Measurements from ENCODE around the gene SLC27A2. TPM values are rescaled to one million over a fixed set of nuclear protein-coding genes. Genes with fewer than 3 reads are reported as not detected.

Gene SLC27A2
- polyA plus RNA-seq, 1 experiment = 0.11 TPM

- POLR2A ChIA-PET = no interaction called here
- no peaks in the 10 kb centered on the region for H3K9me3 ChIP-seq (ENCODE audit: control insufficient read depth, insufficient read depth, low read length)
- CTCF ChIA-PET = no interaction called here
- peaks cover 2% of the 10 kb centered on the region for H3K27me3 ChIP-seq (ENCODE audit: control insufficient read depth, insufficient read depth, low read length)
- no peak for DNase-seq (ENCODE audit: low read depth, low spot score)
- H3K4me3 ChIP-seq (ENCODE audit: low read depth, low read length) = no peak overlapping the region
- no peak overlapping the region for H3K27ac ChIP-seq (ENCODE audit: low read depth, low read length)
- no peak for TF ChIP-seq CTCF (IDR thresholded peaks at IDR 0.05; ENCODE audit: low read depth, low read length)
These were observed 10.2 kb downstream of the SLC27A2 start for GRCh38 chr15:50192164-50192563.

GRCh38 chr15:50192926-50193620 lies 11.1 kb downstream of the SLC27A2 start:
- POLR2A ChIA-PET = interaction anchor here (0.5 kb wide), 1 partner anchor 47 kb away, joined by 7 read pairs; no protein-coding TSS in a partner anchor
- TF ChIP-seq CTCF (IDR thresholded peaks at IDR 0.05; ENCODE audit: low read depth, low read length) = no peak
- Histone ChIP-seq H3K9me3 (ENCODE audit: control insufficient read depth, insufficient read depth, low read length) (no peaks in the 10 kb centered on the region), H3K27ac (ENCODE audit: low read depth, low read length) (no peak overlapping the region), H3K27me3 (ENCODE audit: control insufficient read depth, insufficient read depth, low read length) (peaks cover 2% of the 10 kb centered on the region), H3K4me3 (ENCODE audit: low read depth, low read length) (no peak overlapping the region)
- CTCF ChIA-PET = no interaction called here
- DNase-seq (ENCODE audit: low read depth, low spot score) = no peak

GRCh38 chr15:50202003-50202402 lies 20.0 kb downstream of the SLC27A2 start:
- POLR2A ChIA-PET = no interaction called here
- Histone ChIP-seq H3K27me3 (ENCODE audit: control insufficient read depth, insufficient read depth, low read length) (no peaks in the 10 kb centered on the region), H3K4me3 (ENCODE audit: low read depth, low read length) (no peak overlapping the region), H3K9me3 (ENCODE audit: control insufficient read depth, insufficient read depth, low read length) (no peaks in the 10 kb centered on the region), H3K27ac (ENCODE audit: low read depth, low read length) (no peak overlapping the region)
- CTCF ChIA-PET = no interaction called here
- TF ChIP-seq CTCF (IDR thresholded peaks at IDR 0.05; ENCODE audit: low read depth, low read length) = no peak
- DNase-seq (ENCODE audit: low read depth, low spot score) = no peak

GRCh38 chr15:50206020-50206419 lies 24.0 kb downstream of the SLC27A2 start:
- ChIA-PET POLR2A (no interaction called here), CTCF (no interaction called here)
- DNase-seq (ENCODE audit: low read depth, low spot score) = no peak
- no peak for TF ChIP-seq CTCF (IDR thresholded peaks at IDR 0.05; ENCODE audit: low read depth, low read length)
- Histone ChIP-seq H3K27ac (ENCODE audit: low read depth, low read length) (no peak overlapping the region), H3K4me3 (ENCODE audit: low read depth, low read length) (no peak overlapping the region), H3K9me3 (ENCODE audit: control insufficient read depth, insufficient read depth, low read length) (no peaks in the 10 kb centered on the region), H3K27me3 (ENCODE audit: control insufficient read depth, insufficient read depth, low read length) (no peaks in the 10 kb centered on the region)

- CTCF ChIA-PET = no interaction called here
- no peak overlapping the region for H3K27ac ChIP-seq (ENCODE audit: low read depth, low read length)
- H3K4me3 ChIP-seq (ENCODE audit: low read depth, low read length) = no peak overlapping the region
- no peaks in the 10 kb centered on the region for H3K9me3 ChIP-seq (ENCODE audit: control insufficient read depth, insufficient read depth, low read length)
- no peak for DNase-seq (ENCODE audit: low read depth, low spot score)
- no peak for TF ChIP-seq CTCF (IDR thresholded peaks at IDR 0.05; ENCODE audit: low read depth, low read length)
- POLR2A ChIA-PET = no interaction called here
- peaks cover 6% of the 10 kb centered on the region for H3K27me3 ChIP-seq (ENCODE audit: control insufficient read depth, insufficient read depth, low read length)
These were observed 27.8 kb downstream of the SLC27A2 start for GRCh38 chr15:50209809-50210208.

All from AG04450 (cell line).